ENCODE results near the gene SLC6A3. TPM values are rescaled to one million over a fixed set of nuclear protein-coding genes. Genes with fewer than 3 reads are reported as not detected.

SLC6A3 gene
- total and polyA plus RNA-seq, 2 donors (not counting 1 experiment from before 2014, with no cell fraction given) = not detected

DNA sequence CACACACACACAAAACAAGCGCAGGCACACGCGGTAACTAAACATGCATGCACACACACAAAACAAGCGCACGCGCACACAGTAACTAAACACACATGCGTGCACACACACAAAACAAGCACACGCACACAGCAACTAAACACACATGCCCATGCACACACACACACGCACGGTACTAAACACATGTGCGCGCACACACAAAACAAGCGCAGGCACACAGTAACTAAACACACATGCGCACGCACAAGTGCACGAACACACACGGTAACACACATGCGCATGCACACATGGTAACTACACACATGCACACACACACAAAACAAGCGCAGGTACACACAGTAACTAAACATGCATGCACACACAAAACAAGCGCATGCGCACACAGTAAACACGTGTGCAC, 19.9 kb upstream of the SLC6A3 start:
- Histone ChIP-seq H3K27me3 (ENCODE audit: control insufficient read depth, insufficient read depth, low read length) (no peaks in the 10 kb centered on the region), H3K27ac (ENCODE audit: insufficient read depth, low read length) (no peak overlapping the region), H4K20me1 (ENCODE audit: control insufficient read depth, extremely low read depth, insufficient read depth, low read length) (no peaks in the 10 kb centered on the region), H3K9me3 (ENCODE audit: control insufficient read depth, insufficient read depth, low read depth, low read length) (no peaks in the 10 kb centered on the region), H3K4me1 (ENCODE audit: control insufficient read depth, extremely low read depth, insufficient read depth, low read length) (no peaks in the 10 kb centered on the region), H3K79me2 (ENCODE audit: control insufficient read depth, insufficient read depth, low read length) (no peaks in the 10 kb centered on the region), H3K4me2 (ENCODE audit: extremely low read depth, insufficient read depth, low read length) (no peak overlapping the region), H3K9ac (ENCODE audit: insufficient read depth, low read length) (no peak overlapping the region), H3K36me3 (ENCODE audit: control insufficient read depth, insufficient read depth, low read length) (peaks cover 47% of the 10 kb centered on the region), H3K4me3 (replicated peaks in 1 of 4; ENCODE audit: control extremely low read depth in 1 of 4, insufficient read depth in 1 of 4, low read depth in 3 of 4, low read length in 4 of 4) (no peak overlapping the region), H2AFZ (ENCODE audit: low read length) (no peak overlapping the region)
- no peak for DNase-seq (ENCODE audit: low read depth in 2 of 2)
- no peak for TF ChIP-seq EZH2 (IDR thresholded peaks at IDR 0.05; ENCODE audit: low read length, missing control alignments)
- TF ChIP-seq, protein P1, sequence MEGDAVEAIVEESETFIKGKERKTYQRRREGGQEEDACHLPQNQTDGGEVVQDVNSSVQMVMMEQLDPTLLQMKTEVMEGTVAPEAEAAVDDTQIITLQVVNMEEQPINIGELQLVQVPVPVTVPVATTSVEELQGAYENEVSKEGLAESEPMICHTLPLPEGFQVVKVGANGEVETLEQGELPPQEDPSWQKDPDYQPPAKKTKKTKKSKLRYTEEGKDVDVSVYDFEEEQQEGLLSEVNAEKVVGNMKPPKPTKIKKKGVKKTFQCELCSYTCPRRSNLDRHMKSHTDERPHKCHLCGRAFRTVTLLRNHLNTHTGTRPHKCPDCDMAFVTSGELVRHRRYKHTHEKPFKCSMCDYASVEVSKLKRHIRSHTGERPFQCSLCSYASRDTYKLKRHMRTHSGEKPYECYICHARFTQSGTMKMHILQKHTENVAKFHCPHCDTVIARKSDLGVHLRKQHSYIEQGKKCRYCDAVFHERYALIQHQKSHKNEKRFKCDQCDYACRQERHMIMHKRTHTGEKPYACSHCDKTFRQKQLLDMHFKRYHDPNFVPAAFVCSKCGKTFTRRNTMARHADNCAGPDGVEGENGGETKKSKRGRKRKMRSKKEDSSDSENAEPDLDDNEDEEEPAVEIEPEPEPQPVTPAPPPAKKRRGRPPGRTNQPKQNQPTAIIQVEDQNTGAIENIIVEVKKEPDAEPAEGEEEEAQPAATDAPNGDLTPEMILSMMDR (conservative IDR thresholded peaks at IDR 0.05 in 1 of 2, IDR thresholded peaks at IDR 0.05 in 1 of 2; ENCODE audit: low read depth in 1 of 2, low read length in 2 of 2) = no peak

DNA sequence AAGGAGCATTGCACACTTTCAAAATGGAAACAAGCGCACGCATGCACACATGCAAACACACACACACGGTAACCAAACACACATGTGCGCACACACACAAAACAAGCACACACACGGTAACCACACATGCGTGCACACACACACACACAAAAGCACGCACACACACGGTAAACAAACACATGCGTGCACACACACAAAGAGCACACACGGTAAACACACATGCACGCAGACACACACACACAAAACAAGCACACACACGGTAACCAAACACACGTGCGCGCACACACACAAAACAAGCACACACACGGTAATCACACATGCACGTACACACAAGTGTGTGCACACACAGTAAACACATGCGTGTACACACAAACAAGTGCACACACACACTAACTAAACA, 19.3 kb upstream of the SLC6A3 start:
- no peak for DNase-seq (ENCODE audit: low read depth in 2 of 2)
- Histone ChIP-seq H3K4me1 (ENCODE audit: control insufficient read depth, extremely low read depth, insufficient read depth, low read length) (no peaks in the 10 kb centered on the region), H3K9ac (ENCODE audit: insufficient read depth, low read length) (no peak overlapping the region), H3K27me3 (ENCODE audit: control insufficient read depth, insufficient read depth, low read length) (no peaks in the 10 kb centered on the region), H3K4me2 (ENCODE audit: extremely low read depth, insufficient read depth, low read length) (no peak overlapping the region), H3K9me3 (ENCODE audit: control insufficient read depth, insufficient read depth, low read depth, low read length) (no peaks in the 10 kb centered on the region), H3K4me3 (replicated peaks in 1 of 4; ENCODE audit: control extremely low read depth in 1 of 4, insufficient read depth in 1 of 4, low read depth in 3 of 4, low read length in 4 of 4) (no peak overlapping the region), H2AFZ (ENCODE audit: low read length) (no peak overlapping the region), H3K27ac (ENCODE audit: insufficient read depth, low read length) (no peak overlapping the region), H3K36me3 (ENCODE audit: control insufficient read depth, insufficient read depth, low read length) (peaks cover 47% of the 10 kb centered on the region), H4K20me1 (ENCODE audit: control insufficient read depth, extremely low read depth, insufficient read depth, low read length) (no peaks in the 10 kb centered on the region), H3K79me2 (ENCODE audit: control insufficient read depth, insufficient read depth, low read length) (no peaks in the 10 kb centered on the region)
- no peak for TF ChIP-seq EZH2 (IDR thresholded peaks at IDR 0.05; ENCODE audit: low read length, missing control alignments)
- TF ChIP-seq, protein P1 (conservative IDR thresholded peaks at IDR 0.05 in 1 of 2, IDR thresholded peaks at IDR 0.05 in 1 of 2; ENCODE audit: low read depth in 1 of 2, low read length in 2 of 2) = no peak

GRCh38 chr5:1464096-1464446, 18.8 kb upstream of the SLC6A3 start:
- no peak for DNase-seq (ENCODE audit: low read depth in 2 of 2)
- no peaks in the 10 kb centered on the region for H3K4me1 ChIP-seq (ENCODE audit: control insufficient read depth, extremely low read depth, insufficient read depth, low read length)
- no peak for TF ChIP-seq EZH2 (IDR thresholded peaks at IDR 0.05; ENCODE audit: low read length, missing control alignments)
- TF ChIP-seq, protein P1 (conservative IDR thresholded peaks at IDR 0.05 in 1 of 2, IDR thresholded peaks at IDR 0.05 in 1 of 2; ENCODE audit: low read depth in 1 of 2, low read length in 2 of 2) = no peak
- no peaks in the 10 kb centered on the region for H4K20me1 ChIP-seq (ENCODE audit: control insufficient read depth, extremely low read depth, insufficient read depth, low read length)
- no peak overlapping the region for H3K4me3 ChIP-seq (replicated peaks in 1 of 4; ENCODE audit: control extremely low read depth in 1 of 4, insufficient read depth in 1 of 4, low read depth in 3 of 4, low read length in 4 of 4)
- H3K4me2 ChIP-seq (ENCODE audit: extremely low read depth, insufficient read depth, low read length) = no peak overlapping the region
- H3K79me2 ChIP-seq (ENCODE audit: control insufficient read depth, insufficient read depth, low read length) = no peaks in the 10 kb centered on the region
- H3K36me3 ChIP-seq (ENCODE audit: control insufficient read depth, insufficient read depth, low read length) = peaks cover 46% of the 10 kb centered on the region
- H3K9ac ChIP-seq (ENCODE audit: insufficient read depth, low read length) = no peak overlapping the region
- no peaks in the 10 kb centered on the region for H3K27me3 ChIP-seq (ENCODE audit: control insufficient read depth, insufficient read depth, low read length)
- no peak overlapping the region for H2AFZ ChIP-seq (ENCODE audit: low read length)
- H3K9me3 ChIP-seq (ENCODE audit: control insufficient read depth, insufficient read depth, low read depth, low read length) = no peaks in the 10 kb centered on the region
- no peak overlapping the region for H3K27ac ChIP-seq (ENCODE audit: insufficient read depth, low read length)

All from fibroblast of lung (primary cell).